Chondrocyte (in vitro differentiated cells): ENCODE results near the gene SEMA3B. TPM values are rescaled to one million over a fixed set of nuclear protein-coding genes. Genes with fewer than 3 reads are reported as not detected.
A peak's percentile ranks its signal among the peaks of the same experiment; 100 is the strongest.

Experiments
- DNase-seq: peaks from one replicate; pipeline ENCODE4 v3.0.0; 2021; ENCODE audit warnings: mixed read lengths, low spot score
- H3K27ac Mint-ChIP-seq: one replicate; pipeline ENCODE4 v1.8.0; 2021; ENCODE audit warnings: mild to moderate bottlenecking, moderate library complexity, mixed read lengths; ENCODE audit not compliant: unreplicated experiment
- H3K27me3 Mint-ChIP-seq: 2 replicates; pipeline ENCODE4 v1.8.0; 2021; ENCODE audit warnings: low read depth, mixed read lengths
- H3K36me3 Mint-ChIP-seq: 2 replicates; pipeline ENCODE4 v1.8.0; 2021; ENCODE audit warnings: low read depth, mixed read lengths
- H3K4me1 Mint-ChIP-seq: 2 replicates; pipeline ENCODE4 v1.8.0; 2021; ENCODE audit warnings: low read depth, mild to moderate bottlenecking, mixed read lengths
- H3K4me3 Mint-ChIP-seq: one replicate; pipeline ENCODE4 v1.8.0; 2021; ENCODE audit warnings: mild to moderate bottlenecking, moderate library complexity, mixed read lengths; ENCODE audit not compliant: unreplicated experiment
- H3K9me3 Mint-ChIP-seq: 2 replicates; pipeline ENCODE4 v1.8.0; 2021; ENCODE audit warnings: low read depth, mixed read lengths
- CTCF ChIP-seq: fragments of 200-600 bp; sonication (generic); IDR thresholded peaks from 2 replicates; pipeline ENCODE4 v1.5.0; 2021; ENCODE audit warnings: antibody characterized with exemption, mild to moderate bottlenecking, moderate library complexity
- microRNA-seq: library from miRNA; unstranded; fragments of <30 nt; microRNA quantifications from one replicate; pipeline ENCODE4 v1.2.0, GENCODE V29; 2020; ENCODE audit warnings: borderline number of aligned reads
- total RNA-seq: library from RNA; stranded (reverse); gene quantifications from 3 replicates; pipeline ENCODE4 v1.2.1, GENCODE V29; 2021

SEMA3B gene
- total RNA-seq, 1 donor from 2014 or later, result 16.4 TPM

GRCh38 chr3:50324351-50325112 lies 55.6 kb downstream of the SEMA3B start:
- Mint-ChIP-seq H3K27ac (no peak overlapping the region), H3K27me3 (no peaks in the 10 kb centered on the region), H3K4me3 (no peak overlapping the region), H3K9me3 (no peaks in the 10 kb centered on the region), H3K36me3 (no peaks in the 10 kb centered on the region), H3K4me1 (peaks cover 42% of the 10 kb centered on the region)
- peak; percentile 86 for TF ChIP-seq CTCF
- no peak for DNase-seq

GRCh38 chr3:50325113-50325480 lies 56.1 kb downstream of the SEMA3B start:
- Mint-ChIP-seq H3K36me3 (no peaks in the 10 kb centered on the region), H3K4me3 (no peak overlapping the region), H3K9me3 (no peaks in the 10 kb centered on the region), H3K27ac (no peak overlapping the region), H3K27me3 (no peaks in the 10 kb centered on the region), H3K4me1 (peaks cover 37% of the 10 kb centered on the region)
- DNase-seq, result no peak
- TF ChIP-seq CTCF, result no peak

GRCh38 chr3:50325497-50326181 lies 56.7 kb downstream of the SEMA3B start:
- no peak for DNase-seq
- Mint-ChIP-seq H3K9me3 (no peaks in the 10 kb centered on the region), H3K4me3 (no peak overlapping the region), H3K27ac (no peak overlapping the region), H3K36me3 (peaks cover 2% of the 10 kb centered on the region), H3K4me1 (peaks cover 31% of the 10 kb centered on the region), H3K27me3 (no peaks in the 10 kb centered on the region)
- no peak for TF ChIP-seq CTCF

- Mint-ChIP-seq H3K4me3 (no peak overlapping the region), H3K27me3 (no peaks in the 10 kb centered on the region), H3K9me3 (no peaks in the 10 kb centered on the region), H3K27ac (no peak overlapping the region), H3K4me1 (peaks cover 30% of the 10 kb centered on the region), H3K36me3 (peaks cover 3% of the 10 kb centered on the region)
- no peak for TF ChIP-seq CTCF
- DNase-seq, result no peak
Measured at GRCh38 chr3:50326182-50326541, 57.2 kb downstream of the SEMA3B start.

GRCh38 chr3:50327129-50327528 lies 58.2 kb downstream of the SEMA3B start:
- TF ChIP-seq CTCF, result no peak
- no peak for DNase-seq
- Mint-ChIP-seq H3K27ac (peak overlapping the region; percentile 36), H3K36me3 (peaks cover 3% of the 10 kb centered on the region), H3K4me3 (peak overlapping the region; percentile 86), H3K27me3 (no peaks in the 10 kb centered on the region), H3K4me1 (peaks cover 30% of the 10 kb centered on the region), H3K9me3 (no peaks in the 10 kb centered on the region)

Small RNAs within 50 kb of the gene (microRNA-seq; reads per million reads assigned to microRNA genes)
- gene MIR5787, result not detected

Other genes starting within 250 kb of the SEMA3B start
- gene RBM5, start 180.2 kb upstream of the SEMA3B start, total RNA-seq, result 119 to 147 TPM (median 127 TPM) in 3 replicates
- 18.7 to 37.5 TPM (median 36.7 TPM) in 3 replicates for gene SEMA3F, start 113.8 kb upstream of the SEMA3B start, total RNA-seq
- not detected in 3 replicates for gene GNAT1, start 77.5 kb upstream of the SEMA3B start, total RNA-seq
- gene SLC38A3, start 63.9 kb upstream of the SEMA3B start, total RNA-seq, result 1.00 to 1.9 TPM (median 1.2 TPM) in 3 replicates
- 388 to 444 TPM (median 443 TPM) in 3 replicates for gene GNAI2, start 32.9 kb upstream of the SEMA3B start, total RNA-seq
- gene LSMEM2, start 9.9 kb downstream of the SEMA3B start, total RNA-seq, result not detected in 3 replicates
- 38.9 to 54.4 TPM (median 44.0 TPM) in 3 replicates for gene IFRD2, start 23.3 kb downstream of the SEMA3B start, total RNA-seq
- gene HYAL3, start 30.3 kb downstream of the SEMA3B start, total RNA-seq, result 5.3 to 6.9 TPM (median 5.4 TPM) in 3 replicates
- gene NAA80, start 30.3 kb downstream of the SEMA3B start, total RNA-seq, result 10.9 to 16.0 TPM (median 12.9 TPM) in 3 replicates
- 0.22 to 0.65 TPM (median 0.26 TPM) in 3 replicates for gene HYAL1, start 34.4 kb downstream of the SEMA3B start, total RNA-seq
- 31.3 to 37.0 TPM (median 36.8 TPM) in 3 replicates for gene HYAL2, start 53.6 kb downstream of the SEMA3B start, total RNA-seq
- gene TUSC2, start 59.1 kb downstream of the SEMA3B start, total RNA-seq, result 15.3 to 18.6 TPM (median 17.0 TPM) in 3 replicates
- gene RASSF1, start 71.7 kb downstream of the SEMA3B start, total RNA-seq, result 17.3 to 22.4 TPM (median 21.8 TPM) in 3 replicates
- gene ZMYND10, start 76.6 kb downstream of the SEMA3B start, total RNA-seq, result 0.41 to 2.0 TPM (median 1.1 TPM) in 3 replicates
- gene NPRL2, start 81.6 kb downstream of the SEMA3B start, total RNA-seq, result 19.8 to 26.9 TPM (median 21.7 TPM) in 3 replicates
- gene CYB561D2, start 81.7 kb downstream of the SEMA3B start, total RNA-seq, result 18.2 to 29.4 TPM (median 19.5 TPM) in 3 replicates
- gene TMEM115, start 90.4 kb downstream of the SEMA3B start, total RNA-seq, result 45.8 to 51.8 TPM (median 50.4 TPM) in 3 replicates
- gene CACNA2D2, start 234.5 kb downstream of the SEMA3B start, total RNA-seq, result 0.34 to 0.46 TPM (median 0.40 TPM) in 3 replicates